Measurements from ENCODE around the gene SPRR4.
"Not testable (repeated sequence)": the region's sequence is repeated elsewhere in the genome, so short reads cannot be mapped to it uniquely, and the experiment has no call there.

SPRR4 gene

GRCh38 chr1:153001382-153001781, 30.9 kb downstream of the SPRR4 start, which contains the start of gene SPRR3:
Gene SPRR3, plus strand, starts transcription at chr1:153001749. Its CDS starts 1,272 bp downstream, at chr1:153003021.
- Histone ChIP-seq H3K27ac (no peak within 1 kb of the TSS), H3K4me1 (ENCODE audit: control insufficient read depth in 1 of 2, insufficient read depth in 1 of 2, low read depth in 1 of 2, low read length in 1 of 2) (no peaks in the 10 kb centered on the region), H3K27me3 (peaks cover 13% of the 10 kb centered on the region), H3K9me3 (no peaks in the 10 kb centered on the region), H3K36me3 (no peaks in the 10 kb centered on the region), H3K4me3 (ENCODE audit: low read depth in 1 of 2, low read length in 1 of 2) (no peak within 1 kb of the TSS)
- TF ChIP-seq, protein P1, sequence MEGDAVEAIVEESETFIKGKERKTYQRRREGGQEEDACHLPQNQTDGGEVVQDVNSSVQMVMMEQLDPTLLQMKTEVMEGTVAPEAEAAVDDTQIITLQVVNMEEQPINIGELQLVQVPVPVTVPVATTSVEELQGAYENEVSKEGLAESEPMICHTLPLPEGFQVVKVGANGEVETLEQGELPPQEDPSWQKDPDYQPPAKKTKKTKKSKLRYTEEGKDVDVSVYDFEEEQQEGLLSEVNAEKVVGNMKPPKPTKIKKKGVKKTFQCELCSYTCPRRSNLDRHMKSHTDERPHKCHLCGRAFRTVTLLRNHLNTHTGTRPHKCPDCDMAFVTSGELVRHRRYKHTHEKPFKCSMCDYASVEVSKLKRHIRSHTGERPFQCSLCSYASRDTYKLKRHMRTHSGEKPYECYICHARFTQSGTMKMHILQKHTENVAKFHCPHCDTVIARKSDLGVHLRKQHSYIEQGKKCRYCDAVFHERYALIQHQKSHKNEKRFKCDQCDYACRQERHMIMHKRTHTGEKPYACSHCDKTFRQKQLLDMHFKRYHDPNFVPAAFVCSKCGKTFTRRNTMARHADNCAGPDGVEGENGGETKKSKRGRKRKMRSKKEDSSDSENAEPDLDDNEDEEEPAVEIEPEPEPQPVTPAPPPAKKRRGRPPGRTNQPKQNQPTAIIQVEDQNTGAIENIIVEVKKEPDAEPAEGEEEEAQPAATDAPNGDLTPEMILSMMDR (IDR thresholded peaks at IDR 0.05) = no peak

- H3K36me3 ChIP-seq; H3K27ac ChIP-seq; H3K9me3 ChIP-seq; H3K4me1 ChIP-seq (ENCODE audit: control insufficient read depth in 1 of 2, insufficient read depth in 1 of 2, low read depth in 1 of 2, low read length in 1 of 2); H3K4me3 ChIP-seq (ENCODE audit: low read depth in 1 of 2, low read length in 1 of 2); H3K27me3 ChIP-seq: not testable (repeated sequence)
These were observed 40.8 kb downstream of the SPRR4 start for GRCh38 chr1:153011235-153011758.

DNA sequence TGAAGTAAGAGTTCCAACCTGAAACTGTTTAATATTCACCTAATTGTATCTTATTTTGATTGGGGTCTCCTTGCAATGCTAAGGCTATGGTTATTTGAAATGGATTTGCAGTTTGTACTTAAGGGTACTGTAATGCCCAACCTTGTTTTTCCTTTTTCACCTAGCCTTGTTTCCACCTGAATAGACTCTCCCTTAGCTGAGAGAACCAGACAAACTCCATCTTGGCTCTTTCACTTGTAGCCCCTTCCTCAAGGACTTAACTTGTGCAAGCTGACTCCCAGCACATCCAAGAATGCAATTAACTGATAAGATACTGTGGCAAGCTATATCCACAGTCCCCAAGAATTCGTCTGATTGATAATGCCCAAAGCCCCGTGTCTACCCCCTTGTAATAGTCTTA, 51.4 kb downstream of the SPRR4 start:
- peaks cover 20% of the 10 kb centered on the region for H3K27me3 ChIP-seq
- H3K36me3 ChIP-seq; H3K4me1 ChIP-seq (ENCODE audit: control insufficient read depth in 1 of 2, insufficient read depth in 1 of 2, low read depth in 1 of 2, low read length in 1 of 2); H3K9me3 ChIP-seq; H3K4me3 ChIP-seq (ENCODE audit: low read depth in 1 of 2, low read length in 1 of 2); H3K27ac ChIP-seq: not testable (repeated sequence)

All from neutrophil (primary cell).